ENCODE measurements around the gene EFCAB7. TPM values are rescaled to one million over a fixed set of nuclear protein-coding genes. Genes with fewer than 3 reads are reported as not detected.

Gene EFCAB7
- total and polyA plus RNA-seq, 9 donors, result 6.5 to 26.3 (median 8.2) TPM

- H3K27me3 ChIP-seq, result no peaks in the 10 kb centered on the region
- peak overlapping the region; percentile 75 for H3K4me3 ChIP-seq
- no peaks in the 10 kb centered on the region for H3K4me1 ChIP-seq (ENCODE audit: insufficient read depth)
- H3K9me3 ChIP-seq, result no peaks in the 10 kb centered on the region
- peak overlapping the region; percentile 67 to 84 for H3K27ac ChIP-seq
- no peaks in the 10 kb centered on the region for H3K36me3 ChIP-seq
- 0 to 1% (median 1%) methylated on average over 11 of the region's 11 CpGs for WGBS, 3 donors
- TF ChIP-seq, protein P1, sequence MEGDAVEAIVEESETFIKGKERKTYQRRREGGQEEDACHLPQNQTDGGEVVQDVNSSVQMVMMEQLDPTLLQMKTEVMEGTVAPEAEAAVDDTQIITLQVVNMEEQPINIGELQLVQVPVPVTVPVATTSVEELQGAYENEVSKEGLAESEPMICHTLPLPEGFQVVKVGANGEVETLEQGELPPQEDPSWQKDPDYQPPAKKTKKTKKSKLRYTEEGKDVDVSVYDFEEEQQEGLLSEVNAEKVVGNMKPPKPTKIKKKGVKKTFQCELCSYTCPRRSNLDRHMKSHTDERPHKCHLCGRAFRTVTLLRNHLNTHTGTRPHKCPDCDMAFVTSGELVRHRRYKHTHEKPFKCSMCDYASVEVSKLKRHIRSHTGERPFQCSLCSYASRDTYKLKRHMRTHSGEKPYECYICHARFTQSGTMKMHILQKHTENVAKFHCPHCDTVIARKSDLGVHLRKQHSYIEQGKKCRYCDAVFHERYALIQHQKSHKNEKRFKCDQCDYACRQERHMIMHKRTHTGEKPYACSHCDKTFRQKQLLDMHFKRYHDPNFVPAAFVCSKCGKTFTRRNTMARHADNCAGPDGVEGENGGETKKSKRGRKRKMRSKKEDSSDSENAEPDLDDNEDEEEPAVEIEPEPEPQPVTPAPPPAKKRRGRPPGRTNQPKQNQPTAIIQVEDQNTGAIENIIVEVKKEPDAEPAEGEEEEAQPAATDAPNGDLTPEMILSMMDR (IDR thresholded peaks at IDR 0.05), result no peak
- TF ChIP-seq EP300 (IDR thresholded peaks at IDR 0.05) (no peak), POLR2A (IDR thresholded peaks at IDR 0.05) (no peak)
- intact Hi-C loops (cut with DNase I), result no loop called here
- peak in 1 of 5 donors; percentile 16 for DNase-seq
Measured at GRCh38 chr1:63523738-63524137, 413 bp downstream of the EFCAB7 start.

- Histone ChIP-seq H3K27me3 (no peaks in the 10 kb centered on the region), H3K4me1 (ENCODE audit: insufficient read depth) (no peaks in the 10 kb centered on the region), H3K4me3 (peak overlapping the region; percentile 75), H3K9me3 (no peaks in the 10 kb centered on the region), H3K36me3 (no peaks in the 10 kb centered on the region), H3K27ac (peak overlapping the region; percentile 67 to 84)
- TF ChIP-seq, protein P1 (IDR thresholded peaks at IDR 0.05), result no peak
- TF ChIP-seq POLR2A (IDR thresholded peaks at IDR 0.05), result no peak
- no peak for TF ChIP-seq EP300 (IDR thresholded peaks at IDR 0.05)
- intact Hi-C loops (cut with DNase I), result no loop called here
- WGBS, 3 donors, result 11 to 28% (median 17%) methylated on average over 3 of the region's 3 CpGs
- no peak for DNase-seq
Measured at GRCh38 chr1:63524201-63524600, 876 bp downstream of the EFCAB7 start.

DNA sequence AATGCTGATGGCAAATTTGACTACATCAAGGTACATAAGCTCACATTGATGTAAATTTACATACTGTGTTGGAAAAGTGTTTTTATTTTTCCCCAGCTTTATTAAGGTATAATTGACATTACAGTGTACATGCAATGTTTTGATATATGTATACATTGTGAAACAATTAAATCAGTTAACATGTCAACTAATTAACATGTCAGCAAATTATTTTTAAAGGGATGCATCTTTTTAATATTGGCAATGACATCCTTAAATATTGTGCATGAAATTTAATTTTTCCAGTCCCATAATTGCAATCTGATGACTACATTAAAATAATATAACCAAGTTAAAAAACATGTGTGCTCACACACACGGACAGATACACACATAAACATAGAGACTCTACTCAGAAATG is 9.4 kb downstream of the EFCAB7 start:
- Histone ChIP-seq H3K36me3 (no peaks in the 10 kb centered on the region), H3K4me1 (ENCODE audit: insufficient read depth) (no peaks in the 10 kb centered on the region), H3K27me3 (no peaks in the 10 kb centered on the region), H3K27ac (no peak overlapping the region), H3K4me3 (no peak overlapping the region), H3K9me3 (no peaks in the 10 kb centered on the region)
- no peak for DNase-seq
- 82 to 85% (median 82%) methylated on average over 1 of the region's 1 CpG for WGBS, 3 donors
- intact Hi-C loops (cut with DNase I), result no loop called here
- TF ChIP-seq, protein P1 (IDR thresholded peaks at IDR 0.05), result no peak
- TF ChIP-seq EP300 (IDR thresholded peaks at IDR 0.05), result no peak
- no peak for TF ChIP-seq POLR2A (IDR thresholded peaks at IDR 0.05)

DNA sequence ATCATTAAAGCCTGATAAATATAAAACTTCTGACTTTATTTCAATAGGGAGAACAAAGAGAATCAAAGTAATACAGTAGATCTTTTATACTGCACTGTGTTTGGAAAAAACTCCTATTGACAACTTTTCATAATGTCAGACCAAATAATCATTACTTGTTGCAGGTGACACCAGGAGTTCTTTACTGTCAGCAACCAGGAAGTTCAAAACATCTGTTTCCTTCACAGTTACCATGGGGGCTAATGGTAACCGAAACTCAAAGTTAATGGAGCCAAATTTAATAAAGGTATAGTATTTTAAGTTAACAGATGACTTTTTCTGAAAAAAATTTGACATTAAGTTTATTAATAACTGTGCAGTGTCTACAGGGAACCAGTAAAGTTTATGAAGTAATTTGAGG is 10.6 kb downstream of the EFCAB7 start:
- Histone ChIP-seq H3K4me3 (no peak overlapping the region), H3K27me3 (no peaks in the 10 kb centered on the region), H3K36me3 (no peaks in the 10 kb centered on the region), H3K9me3 (no peaks in the 10 kb centered on the region), H3K4me1 (ENCODE audit: insufficient read depth) (no peaks in the 10 kb centered on the region), H3K27ac (no peak overlapping the region)
- DNase-seq, result no peak
- TF ChIP-seq, protein P1 (IDR thresholded peaks at IDR 0.05), result no peak
- no peak for TF ChIP-seq EP300 (IDR thresholded peaks at IDR 0.05)
- TF ChIP-seq POLR2A (IDR thresholded peaks at IDR 0.05), result no peak
- 93 to 95% (median 95%) methylated on average over 1 of the region's 1 CpG for WGBS, 3 donors
- intact Hi-C loops (cut with DNase I), result no loop called here

DNA sequence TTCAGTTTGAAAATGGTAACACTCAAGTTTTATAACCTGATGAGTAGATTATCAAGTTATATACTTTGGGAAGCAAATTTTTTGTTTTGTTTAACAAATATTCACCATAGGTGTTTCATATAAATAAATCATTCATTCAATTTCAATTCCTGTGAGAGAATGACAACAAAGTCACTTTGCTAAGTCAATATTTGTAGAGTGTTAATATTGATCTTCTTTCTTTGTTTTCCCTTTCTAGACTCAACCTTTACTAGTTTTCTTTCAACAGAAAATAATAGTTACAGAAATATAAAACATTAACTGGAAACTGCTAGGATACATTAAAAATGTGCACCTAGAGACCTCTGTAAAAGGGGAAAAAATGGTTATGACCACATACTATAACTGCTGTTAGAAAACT is 11.1 kb downstream of the EFCAB7 start:
- no peak for DNase-seq
- Histone ChIP-seq H3K4me3 (no peak overlapping the region), H3K27ac (no peak overlapping the region), H3K9me3 (no peaks in the 10 kb centered on the region), H3K36me3 (no peaks in the 10 kb centered on the region), H3K4me1 (ENCODE audit: insufficient read depth) (no peaks in the 10 kb centered on the region), H3K27me3 (no peaks in the 10 kb centered on the region)
- intact Hi-C loops (cut with DNase I), result no loop called here
- TF ChIP-seq, protein P1 (IDR thresholded peaks at IDR 0.05), result no peak
- TF ChIP-seq POLR2A (IDR thresholded peaks at IDR 0.05), result no peak
- no peak for TF ChIP-seq EP300 (IDR thresholded peaks at IDR 0.05)

Data from ovary (tissue), 9 donors.